HG03378 (cell line): Measurements from ENCODE around the gene OST4.
A peak's percentile ranks its signal among the peaks of the same experiment; 100 is the strongest.

Source experiments
- ATAC-seq: cut with Tn5 transposase; IDR thresholded peaks from one replicate; pipeline ENCODE4 v1.9.1; 2021; ENCODE audit warnings: mild to moderate bottlenecking, moderate library complexity; ENCODE audit not compliant: unreplicated experiment

The OST4 gene

GRCh38 chr2:27093430-27094352 is 22.2 kb upstream of the OST4 start:
- ATAC-seq: no peak

- no peak for ATAC-seq
Observed at GRCh38 chr2:27092696-27093429, 21.4 kb upstream of the OST4 start.

- no peak for ATAC-seq
Observed at GRCh38 chr2:27091746-27092695, 20.6 kb upstream of the OST4 start.

GRCh38 chr2:27089111-27089954 is 17.9 kb upstream of the OST4 start:
- no peak for ATAC-seq

- no peak for ATAC-seq
Observed at GRCh38 chr2:27088634-27089033, 17.2 kb upstream of the OST4 start.

GRCh38 chr2:27087823-27088410 is 16.5 kb upstream of the OST4 start:
- no peak for ATAC-seq

- peak; percentile 17 for ATAC-seq
Observed at GRCh38 chr2:27086724-27087593, 15.5 kb upstream of the OST4 start, which contains the start of gene KHK. Gene KHK, plus strand, starts transcription at chr2:27086772. Its CDS starts 488 bp downstream, at chr2:27087260.

- peak; percentile 58 for ATAC-seq
Observed at GRCh38 chr2:27086090-27086723, 14.8 kb upstream of the OST4 start.

- peak; percentile 4 for ATAC-seq
Observed at GRCh38 chr2:27085673-27086089, 14.2 kb upstream of the OST4 start.

- ATAC-seq: no peak
Observed at GRCh38 chr2:27085062-27085672, 13.7 kb upstream of the OST4 start.

GRCh38 chr2:27084297-27085061 is 13.0 kb upstream of the OST4 start:
- ATAC-seq: no peak

GRCh38 chr2:27083410-27084296 is 12.2 kb upstream of the OST4 start:
- ATAC-seq: no peak

GRCh38 chr2:27082773-27083409 is 11.4 kb upstream of the OST4 start:
- ATAC-seq: no peak

GRCh38 chr2:27081984-27082772 is 10.7 kb upstream of the OST4 start:
- ATAC-seq: no peak

- no peak for ATAC-seq
Observed at GRCh38 chr2:27080603-27080936, 9.1 kb upstream of the OST4 start.
